Measurements from ENCODE around the gene SLC35E3. TPM values are rescaled to one million over a fixed set of nuclear protein-coding genes. Genes with fewer than 3 reads are reported as not detected.

Gene SLC35E3
- total RNA-seq, 4 donors from 2014 or later, result 3.5 to 23.1 (median 12.2) TPM

GRCh38 chr12:68793436-68793835 is 47.5 kb downstream of the SLC35E3 start:
- DNase-seq, result no peak

DNA sequence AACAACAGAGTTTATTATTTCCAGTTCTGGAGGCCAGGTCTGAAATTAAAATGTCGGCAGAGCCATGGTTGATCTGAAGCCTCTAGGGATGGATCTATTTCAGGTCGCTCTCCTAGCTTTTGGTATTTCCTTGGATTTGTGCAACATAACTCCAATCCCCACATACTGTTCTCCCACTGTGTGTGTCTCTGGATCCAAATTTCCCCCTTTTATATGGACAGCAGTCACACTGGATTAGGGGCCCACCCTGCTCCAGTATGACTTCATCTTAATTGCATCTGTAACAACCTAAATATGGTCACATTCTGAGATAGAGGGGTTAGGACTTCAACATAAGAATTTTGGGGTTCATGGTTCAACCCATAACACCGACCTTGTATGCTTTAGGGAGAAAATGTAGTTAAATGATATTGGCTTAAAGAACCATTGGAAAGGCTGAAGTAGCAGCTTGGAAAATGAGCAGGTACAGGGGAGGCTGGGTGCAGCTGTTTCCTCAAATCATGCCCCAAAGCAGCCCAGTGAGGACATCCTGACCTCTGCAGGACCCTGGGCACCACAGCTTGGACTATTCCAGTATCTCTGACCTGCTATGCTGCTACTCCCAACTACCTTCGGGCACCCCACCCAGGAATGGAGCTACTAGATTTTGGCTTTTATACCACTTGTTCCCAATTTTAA is 48.1 kb downstream of the SLC35E3 start:
- H3K27ac ChIP-seq, result no peak overlapping the region
- no peaks in the 10 kb centered on the region for H3K36me3 ChIP-seq
- H3K27me3 ChIP-seq, result no peaks in the 10 kb centered on the region
- no peak for DNase-seq
- H3K4me1 ChIP-seq, result no peaks in the 10 kb centered on the region
- H3K9me3 ChIP-seq, result no peaks in the 10 kb centered on the region
- no peak overlapping the region for H3K4me3 ChIP-seq
- no peak for TF ChIP-seq POLR2A (IDR thresholded peaks at IDR 0.05)
- TF ChIP-seq, protein P1, sequence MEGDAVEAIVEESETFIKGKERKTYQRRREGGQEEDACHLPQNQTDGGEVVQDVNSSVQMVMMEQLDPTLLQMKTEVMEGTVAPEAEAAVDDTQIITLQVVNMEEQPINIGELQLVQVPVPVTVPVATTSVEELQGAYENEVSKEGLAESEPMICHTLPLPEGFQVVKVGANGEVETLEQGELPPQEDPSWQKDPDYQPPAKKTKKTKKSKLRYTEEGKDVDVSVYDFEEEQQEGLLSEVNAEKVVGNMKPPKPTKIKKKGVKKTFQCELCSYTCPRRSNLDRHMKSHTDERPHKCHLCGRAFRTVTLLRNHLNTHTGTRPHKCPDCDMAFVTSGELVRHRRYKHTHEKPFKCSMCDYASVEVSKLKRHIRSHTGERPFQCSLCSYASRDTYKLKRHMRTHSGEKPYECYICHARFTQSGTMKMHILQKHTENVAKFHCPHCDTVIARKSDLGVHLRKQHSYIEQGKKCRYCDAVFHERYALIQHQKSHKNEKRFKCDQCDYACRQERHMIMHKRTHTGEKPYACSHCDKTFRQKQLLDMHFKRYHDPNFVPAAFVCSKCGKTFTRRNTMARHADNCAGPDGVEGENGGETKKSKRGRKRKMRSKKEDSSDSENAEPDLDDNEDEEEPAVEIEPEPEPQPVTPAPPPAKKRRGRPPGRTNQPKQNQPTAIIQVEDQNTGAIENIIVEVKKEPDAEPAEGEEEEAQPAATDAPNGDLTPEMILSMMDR (IDR thresholded peaks at IDR 0.05), result no peak

More at GRCh38 chr12:68793436-68793835, 47.5 kb downstream of the SLC35E3 start:
- H3K27me3 ChIP-seq, result no peaks in the 10 kb centered on the region
- H3K4me3 ChIP-seq, result no peak overlapping the region
- H3K4me1 ChIP-seq, result no peaks in the 10 kb centered on the region
- TF ChIP-seq, protein P1 (IDR thresholded peaks at IDR 0.05), result no peak
- TF ChIP-seq POLR2A (IDR thresholded peaks at IDR 0.05), result no peak
- H3K27ac ChIP-seq, result no peak overlapping the region
- no peaks in the 10 kb centered on the region for H3K9me3 ChIP-seq
- H3K36me3 ChIP-seq, result no peaks in the 10 kb centered on the region

DNA sequence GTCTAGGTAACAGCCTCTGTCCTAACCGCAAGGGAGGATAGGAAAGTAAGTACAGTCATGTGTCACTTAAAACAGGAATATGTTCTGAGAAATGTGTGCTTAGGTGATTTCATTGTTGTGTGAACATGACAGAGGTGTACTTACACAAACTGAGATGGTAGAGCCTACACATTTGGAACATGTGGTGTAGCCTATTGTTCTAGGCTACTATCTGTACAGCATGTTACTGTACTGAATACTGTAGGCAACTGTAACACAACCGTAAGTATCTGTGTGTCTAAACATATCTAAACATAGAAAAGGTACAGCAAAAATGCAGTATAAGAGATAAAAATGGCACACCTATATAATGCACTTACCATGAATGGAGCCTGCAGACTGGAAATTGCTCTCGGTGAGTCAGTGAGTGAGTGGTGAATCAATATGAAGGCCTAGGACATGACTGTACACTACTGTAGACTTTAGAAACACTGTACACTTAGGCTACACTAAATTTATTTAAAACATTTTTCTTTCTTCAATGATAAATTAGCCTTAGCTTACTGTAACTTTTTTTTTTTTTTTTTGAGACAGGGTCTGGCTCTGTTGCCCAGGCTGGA is 48.8 kb downstream of the SLC35E3 start:
- Histone ChIP-seq H3K4me3 (no peak overlapping the region), H3K27ac (no peak overlapping the region), H3K4me1 (no peaks in the 10 kb centered on the region), H3K9me3 (no peaks in the 10 kb centered on the region), H3K27me3 (no peaks in the 10 kb centered on the region), H3K36me3 (no peaks in the 10 kb centered on the region)
- no peak for TF ChIP-seq POLR2A (IDR thresholded peaks at IDR 0.05)
- TF ChIP-seq, protein P1 (IDR thresholded peaks at IDR 0.05), result no peak
- DNase-seq, result no peak

DNA sequence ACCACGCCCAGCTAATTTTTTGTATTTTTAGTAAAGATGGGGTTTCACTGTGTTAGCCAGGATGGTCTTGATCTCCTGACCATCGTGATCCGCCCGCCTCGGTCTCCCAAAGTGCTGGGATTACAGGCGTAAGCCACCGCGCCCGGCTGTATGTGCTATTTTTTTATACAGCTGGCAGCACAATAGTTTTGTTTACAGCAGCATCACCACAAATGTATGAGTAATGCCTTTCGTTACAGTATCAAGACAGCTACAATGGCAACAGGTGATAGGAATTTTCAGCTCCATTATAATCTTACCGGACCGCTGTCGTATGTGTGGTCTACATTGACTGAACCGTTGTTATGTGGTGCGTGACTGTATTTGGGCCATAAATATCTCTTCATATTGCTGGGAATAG is 50.4 kb downstream of the SLC35E3 start:
- Histone ChIP-seq H3K27ac (no peak overlapping the region), H3K4me1 (no peaks in the 10 kb centered on the region), H3K27me3 (no peaks in the 10 kb centered on the region), H3K36me3 (no peaks in the 10 kb centered on the region), H3K4me3 (no peak overlapping the region), H3K9me3 (no peaks in the 10 kb centered on the region)
- no peak for DNase-seq
- TF ChIP-seq, protein P1 (IDR thresholded peaks at IDR 0.05), result no peak
- TF ChIP-seq POLR2A (IDR thresholded peaks at IDR 0.05), result no peak

- TF ChIP-seq POLR2A (IDR thresholded peaks at IDR 0.05), result no peak
- TF ChIP-seq, protein P1 (IDR thresholded peaks at IDR 0.05), result no peak
- no peaks in the 10 kb centered on the region for H3K36me3 ChIP-seq
- H3K9me3 ChIP-seq, result no peaks in the 10 kb centered on the region
- H3K27me3 ChIP-seq, result no peaks in the 10 kb centered on the region
- H3K4me1 ChIP-seq, result no peaks in the 10 kb centered on the region
- DNase-seq, result no peak
- H3K4me3 ChIP-seq, result no peak overlapping the region
- H3K27ac ChIP-seq, result no peak overlapping the region
Measured at GRCh38 chr12:68798882-68799234, 52.9 kb downstream of the SLC35E3 start.

All from Peyer's patch (tissue), 4 donors.